HG02642 (cell line): ENCODE results near the gene NANOS3.

ENCODE experiments used
- ATAC-seq: cut with Tn5 transposase; IDR thresholded peaks from one replicate; pipeline ENCODE4 v1.9.1; 2021; ENCODE audit warnings: mild to moderate bottlenecking; ENCODE audit not compliant: unreplicated experiment, poor library complexity

The NANOS3 gene

DNA sequence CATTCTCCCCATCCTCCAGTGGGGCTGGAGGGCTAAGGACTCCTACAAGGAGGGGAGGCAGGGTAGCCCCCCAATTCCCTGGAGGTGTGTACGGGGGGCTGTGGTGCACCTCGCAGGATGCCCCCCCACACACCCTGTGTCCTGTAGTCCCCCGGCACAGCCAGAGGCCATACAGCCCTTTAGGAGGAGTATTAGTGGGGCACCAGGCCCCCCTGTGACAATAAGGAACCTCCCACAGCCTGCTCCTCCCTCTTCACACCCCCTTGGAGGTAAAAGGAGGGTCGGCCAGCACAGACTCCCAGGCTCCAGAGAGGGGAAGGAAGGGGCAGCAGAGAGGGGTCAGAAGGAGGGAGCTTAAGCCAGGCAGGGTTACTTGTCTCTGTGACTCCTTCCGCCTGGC, at the start of gene NANOS3:
TSS of gene NANOS3 (plus strand) at position 301 of the 400 bp plus-strand sequence. CDS start 115 bp downstream, outside the sequence.
- ATAC-seq = no peak

DNA sequence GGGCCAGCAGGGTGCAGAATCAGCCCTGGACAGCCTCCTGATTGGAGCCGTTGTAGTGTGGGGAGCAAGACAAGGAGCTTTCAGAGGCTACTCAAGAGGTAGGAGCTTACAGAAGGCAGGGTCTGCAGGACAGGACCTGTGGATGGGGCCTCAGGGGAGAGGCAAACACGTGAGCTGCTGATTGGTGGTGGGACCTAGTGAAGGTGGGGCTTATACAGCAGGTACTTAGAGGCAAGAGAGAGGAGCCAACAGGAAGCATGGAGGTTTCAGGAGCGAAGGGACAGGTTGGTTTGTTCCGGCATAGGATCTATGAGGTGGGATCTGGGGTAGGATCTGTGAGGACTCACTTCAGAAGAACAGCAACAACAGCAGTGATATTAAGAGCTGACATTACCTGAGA, 49.3 kb upstream of the NANOS3 start:
- ATAC-seq = no peak

DNA sequence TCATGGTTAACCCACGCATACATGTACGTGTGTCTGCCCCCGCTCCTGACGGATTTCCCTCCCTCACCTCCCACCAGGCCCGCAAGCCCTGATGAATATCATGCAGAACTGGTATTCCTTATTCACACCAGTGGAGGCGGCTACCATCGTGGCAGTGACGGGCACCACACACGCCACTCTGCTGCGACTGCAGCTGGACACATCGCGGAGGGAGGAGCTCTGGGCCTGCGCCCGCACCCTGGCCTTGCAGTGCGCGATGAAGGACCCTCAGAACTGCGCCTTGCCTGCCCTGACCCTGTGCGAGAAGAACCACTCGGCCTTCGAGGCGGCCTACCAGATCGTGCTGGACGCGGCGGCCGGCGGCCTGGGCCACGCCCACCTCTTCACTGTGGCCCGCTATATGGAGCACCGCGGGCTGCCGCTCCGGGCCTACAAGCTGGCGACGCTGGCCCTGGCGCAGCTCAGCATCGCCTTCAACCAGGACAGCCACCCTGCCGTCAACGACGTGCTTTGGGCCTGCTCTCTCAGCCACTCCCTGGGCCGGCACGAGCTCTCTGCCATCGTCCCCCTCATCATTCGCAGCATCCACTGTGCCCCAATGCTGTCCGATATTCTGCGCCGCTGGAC, 46.7 kb upstream of the NANOS3 start:
- ATAC-seq = no peak

DNA sequence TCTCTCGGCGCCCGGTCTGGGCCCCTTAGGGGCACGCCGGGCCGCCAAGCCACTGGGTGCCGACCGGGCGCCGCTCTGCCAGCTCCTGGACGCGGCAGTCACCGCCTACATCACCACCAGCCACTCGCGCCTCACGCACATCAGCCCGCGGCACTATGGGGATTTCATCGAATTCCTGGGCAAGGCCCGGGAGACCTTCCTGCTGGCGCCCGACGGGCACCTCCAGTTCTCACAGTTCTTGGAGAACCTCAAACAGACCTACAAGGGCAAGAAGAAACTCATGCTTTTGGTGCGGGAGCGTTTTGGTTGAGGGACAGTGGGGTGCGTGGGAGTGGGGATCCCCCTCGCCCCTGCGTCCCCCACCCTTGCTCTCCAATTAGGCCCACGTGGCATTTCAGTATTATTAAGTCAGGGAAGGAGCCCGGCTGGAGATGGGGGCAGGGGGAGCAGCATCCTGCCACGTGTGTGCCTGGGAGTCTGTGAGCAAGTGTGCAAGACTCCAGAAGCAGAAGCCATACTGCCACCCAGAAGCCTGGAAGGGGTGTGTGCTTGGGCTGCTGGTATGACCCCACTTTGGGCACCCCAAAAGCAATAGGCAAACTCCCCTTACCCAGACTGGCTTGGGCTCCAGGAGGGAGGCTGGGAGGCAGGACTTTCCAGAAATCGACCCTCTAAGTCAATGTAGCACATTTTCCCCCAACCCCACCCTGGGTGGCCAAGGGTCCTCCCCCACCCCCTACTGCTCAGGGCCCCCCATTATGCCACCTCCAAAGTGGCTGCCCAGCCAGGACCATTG, 46.0 kb upstream of the NANOS3 start:
- ATAC-seq = no peak

DNA sequence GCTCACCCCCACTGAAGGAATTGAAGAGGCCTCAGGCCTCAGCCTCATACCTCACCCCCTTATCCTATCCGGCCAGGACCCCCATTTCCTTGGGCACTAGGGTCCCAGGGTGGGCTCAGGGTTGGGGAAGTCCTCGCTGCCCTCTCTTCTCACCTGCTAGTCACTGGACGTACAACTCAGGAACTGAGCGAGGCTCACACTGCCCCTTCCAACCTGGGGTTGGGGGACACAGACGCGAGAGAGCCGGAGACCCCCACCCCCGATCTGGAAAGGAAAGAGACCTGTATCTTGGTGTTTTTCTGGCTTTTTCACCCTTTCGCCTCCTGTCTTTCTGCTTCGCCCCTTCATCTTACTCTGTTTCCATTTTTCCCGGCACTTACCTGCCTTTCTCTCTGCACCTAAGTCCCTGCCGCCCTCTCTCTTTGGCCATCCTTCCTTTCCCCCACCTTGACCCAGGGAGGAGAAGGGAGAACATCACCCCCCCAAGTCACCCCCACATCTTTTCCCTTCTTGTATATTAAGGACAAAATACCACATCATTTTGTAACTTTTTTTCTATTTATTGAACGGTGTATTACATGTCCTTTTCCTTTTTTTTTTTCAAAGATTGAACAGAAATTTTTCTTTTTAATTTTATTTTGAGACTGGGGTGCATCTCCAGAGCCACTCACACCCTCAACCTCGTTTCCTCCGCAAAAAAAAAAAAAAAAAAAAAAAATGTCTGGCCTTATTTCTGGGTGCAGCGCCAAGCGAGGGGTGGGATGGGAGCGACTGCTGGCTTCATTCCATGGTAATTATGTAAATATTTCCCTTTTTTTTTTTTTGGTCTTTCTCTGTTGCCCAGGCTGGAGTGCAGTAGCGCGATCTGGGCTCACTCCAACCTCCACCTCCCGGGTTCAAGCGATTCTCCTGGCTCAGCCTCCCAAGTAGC, 45.1 kb upstream of the NANOS3 start:
- no peak for ATAC-seq

DNA sequence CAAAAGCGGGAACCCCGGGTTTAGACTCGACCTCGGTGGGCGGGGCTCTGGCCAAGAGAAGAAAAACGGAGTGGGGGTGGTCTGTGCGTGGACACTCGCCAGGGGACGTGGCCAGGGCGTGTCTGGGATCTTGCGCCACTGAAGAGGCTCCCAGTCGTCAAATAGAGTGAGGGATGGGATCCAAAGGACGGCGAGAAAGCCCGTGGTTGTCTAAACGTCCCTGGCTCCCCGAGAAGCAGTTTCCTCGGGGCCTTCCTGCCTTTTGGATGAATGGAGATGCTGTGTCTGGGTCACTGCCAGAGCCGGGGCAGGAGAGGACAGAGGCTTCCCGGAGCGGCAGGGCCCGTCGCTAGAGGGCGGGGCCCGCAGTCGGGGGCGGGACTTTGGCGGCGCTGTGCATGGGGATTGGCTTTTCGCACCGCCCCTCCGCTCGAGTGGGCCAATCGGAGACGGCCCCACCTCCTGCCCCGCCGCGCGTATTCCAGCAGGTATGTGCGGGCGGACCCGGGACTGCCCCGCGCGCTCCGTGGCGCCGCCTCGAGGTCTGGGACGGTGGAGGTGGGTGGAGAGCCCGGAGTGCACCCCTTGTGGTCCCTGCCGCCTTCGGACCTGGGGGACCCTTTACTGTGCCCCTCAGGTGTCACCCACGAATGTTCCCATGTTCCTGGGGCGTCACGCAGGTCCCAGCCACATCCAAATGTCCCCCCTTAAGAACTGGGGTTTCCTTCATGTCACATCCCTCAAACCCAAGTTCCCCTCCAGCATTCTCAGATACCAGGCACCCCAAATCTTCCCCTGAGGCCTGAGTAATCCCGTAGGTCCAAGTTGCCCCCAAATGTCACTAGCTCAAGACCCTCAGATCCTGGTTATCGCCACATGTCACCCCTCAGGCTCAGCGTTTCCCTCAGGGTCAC, 43.3 kb upstream of the NANOS3 start:
- peak; percentile 83 for ATAC-seq

DNA sequence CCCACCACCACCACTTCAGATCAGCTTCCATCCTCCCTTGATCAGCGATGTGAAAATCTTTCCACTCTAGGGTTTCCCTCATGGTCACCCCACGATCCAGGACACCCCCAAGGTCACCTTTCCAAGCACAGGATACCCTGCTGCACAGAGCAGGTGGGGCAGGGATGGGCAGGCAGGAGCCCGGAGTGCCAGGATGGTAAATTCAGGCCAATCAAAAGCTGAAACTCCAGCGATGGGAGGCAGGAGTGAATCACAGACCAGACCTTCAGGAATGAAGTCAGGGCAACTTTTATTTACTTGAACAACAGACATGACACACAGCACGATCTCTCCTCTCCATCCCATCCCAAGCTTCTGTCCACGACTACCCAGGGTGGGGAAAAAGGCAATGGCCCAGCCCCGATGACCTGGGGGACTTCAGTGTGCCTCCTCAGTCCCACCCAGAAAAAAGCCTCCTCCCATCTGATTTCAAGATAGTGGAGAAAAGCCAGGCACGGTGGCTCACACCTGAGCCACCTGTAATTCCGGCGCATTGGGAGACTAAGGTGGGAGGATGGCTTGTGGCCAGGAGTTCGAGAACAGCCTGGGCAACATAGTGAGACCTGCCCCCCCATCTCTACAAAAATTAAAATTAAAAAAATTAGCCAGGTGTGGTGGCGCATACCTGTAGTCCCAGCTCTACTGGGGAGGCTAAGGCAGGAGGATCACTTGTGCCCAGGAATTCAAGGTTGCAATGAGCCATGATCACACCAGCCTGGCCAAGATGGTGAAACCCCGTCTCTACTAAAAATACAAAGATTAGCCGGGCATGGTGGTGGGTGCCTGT, 42.5 kb upstream of the NANOS3 start:
- no peak for ATAC-seq

DNA sequence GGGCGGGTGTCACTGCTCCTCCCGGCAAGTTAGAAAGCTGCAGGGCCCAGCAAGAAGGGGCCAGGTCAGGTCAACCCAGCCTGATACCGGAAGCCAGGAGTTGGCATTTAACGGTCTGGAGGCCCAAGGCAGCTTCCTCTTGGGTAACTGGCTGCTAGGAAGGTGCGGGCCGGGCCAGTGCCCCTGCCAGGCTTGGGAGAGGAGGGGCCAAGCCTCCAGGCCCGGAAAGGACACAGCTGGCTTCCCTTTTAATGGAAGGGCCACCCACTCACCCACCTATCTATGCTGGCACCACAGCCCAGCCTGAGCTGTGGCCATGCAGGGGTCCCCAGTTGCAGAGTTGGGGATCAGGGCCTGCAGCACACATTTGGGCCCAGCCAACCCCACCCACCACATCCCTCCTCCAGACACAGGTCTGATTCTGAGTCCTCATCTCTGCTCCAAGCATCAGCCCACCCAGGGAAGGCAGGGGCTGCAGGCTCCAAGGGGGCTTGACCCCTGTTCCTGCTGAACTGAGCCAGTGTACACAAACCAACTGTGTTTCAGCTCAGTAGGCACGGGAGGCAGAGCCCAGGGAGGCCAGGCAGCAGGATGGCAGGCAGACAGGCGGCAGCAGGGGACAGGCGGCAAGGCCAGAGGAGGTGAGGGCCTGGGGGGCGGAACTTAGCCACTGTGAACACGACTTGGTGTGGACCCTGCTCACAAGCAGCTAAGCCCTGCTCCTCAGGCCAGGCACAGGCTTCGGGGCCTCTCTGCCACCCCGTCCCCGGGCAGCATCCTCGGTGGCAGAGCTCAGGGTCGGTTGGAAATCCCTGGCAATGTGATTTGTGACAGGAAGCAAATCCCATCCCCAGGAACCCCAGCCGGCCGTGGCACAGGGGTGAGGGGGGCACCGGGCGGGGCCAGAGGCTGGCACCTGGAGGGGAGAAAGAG, 40.9 kb upstream of the NANOS3 start:
- ATAC-seq = no peak

DNA sequence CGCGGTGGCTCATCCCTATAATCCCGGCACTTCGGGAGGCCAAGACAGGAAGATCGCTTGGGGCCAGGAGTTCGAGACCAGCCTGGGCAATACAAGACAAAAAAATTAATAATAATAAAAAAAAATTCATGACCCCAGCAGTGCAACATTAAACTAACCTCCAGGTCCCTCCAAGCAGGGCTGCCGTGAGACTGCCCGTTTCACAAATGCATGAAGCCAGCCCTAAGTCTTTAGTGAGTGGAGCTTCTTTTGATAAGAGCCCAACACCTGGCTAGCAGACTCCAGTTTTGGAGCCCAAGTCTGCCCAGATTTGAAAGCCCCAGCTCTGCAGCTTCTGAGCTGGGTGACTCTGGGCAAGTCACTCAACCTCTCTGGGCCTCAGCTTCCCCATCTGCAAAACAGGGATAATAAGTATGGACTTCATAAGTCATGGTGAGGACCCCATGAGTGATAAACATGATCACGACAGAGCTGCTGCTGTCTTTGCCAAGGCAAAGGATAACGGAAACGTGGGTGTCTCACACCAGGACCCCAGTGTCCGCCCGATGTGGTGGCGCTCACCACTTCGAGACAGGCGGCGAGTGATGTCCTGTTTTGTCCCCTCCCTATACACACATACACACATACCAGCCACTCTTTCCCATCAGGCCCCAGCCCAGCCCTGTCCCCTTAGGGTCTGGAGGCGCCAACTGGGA, 38.4 kb upstream of the NANOS3 start:
- ATAC-seq = no peak

DNA sequence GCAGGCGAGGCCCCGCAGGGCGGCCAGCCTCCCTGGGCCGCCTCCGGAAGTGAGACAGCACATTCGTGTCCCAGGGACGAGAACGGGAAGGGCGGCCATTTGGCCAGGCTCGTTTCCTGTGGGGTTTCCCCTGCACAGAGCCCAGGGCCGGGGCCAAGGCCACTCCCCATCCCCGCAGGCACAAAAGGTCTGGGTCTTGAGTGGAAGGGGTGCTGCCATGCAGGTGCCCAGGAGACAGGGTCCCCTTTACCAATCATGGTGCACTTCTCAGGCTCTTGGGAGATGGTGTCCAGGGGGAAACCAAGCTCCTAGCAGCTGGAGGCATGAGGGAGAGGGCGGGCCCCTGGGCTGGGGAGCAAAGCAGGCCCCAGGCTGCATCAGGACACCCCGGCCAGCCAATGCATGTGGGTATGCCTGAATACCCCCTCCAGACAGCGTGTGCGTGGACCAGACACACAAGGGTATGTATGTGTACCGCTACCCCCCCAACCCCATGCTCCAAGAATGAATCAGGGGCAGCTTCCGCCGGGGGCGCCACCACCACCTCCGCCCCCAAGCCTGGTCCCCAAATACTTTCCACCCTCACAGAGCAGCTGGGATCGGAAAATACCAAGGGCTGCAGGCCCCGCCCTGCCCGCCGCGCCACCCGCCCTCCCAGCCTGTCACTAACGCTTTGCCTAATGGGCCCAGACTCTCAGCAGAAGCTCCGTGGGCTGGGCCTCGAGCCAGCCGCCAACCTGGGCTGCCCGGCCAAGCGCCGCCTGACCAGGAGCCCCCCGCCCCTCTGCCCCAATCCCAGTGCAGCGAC, 37.6 kb upstream of the NANOS3 start:
- peak; percentile 37 for ATAC-seq

DNA sequence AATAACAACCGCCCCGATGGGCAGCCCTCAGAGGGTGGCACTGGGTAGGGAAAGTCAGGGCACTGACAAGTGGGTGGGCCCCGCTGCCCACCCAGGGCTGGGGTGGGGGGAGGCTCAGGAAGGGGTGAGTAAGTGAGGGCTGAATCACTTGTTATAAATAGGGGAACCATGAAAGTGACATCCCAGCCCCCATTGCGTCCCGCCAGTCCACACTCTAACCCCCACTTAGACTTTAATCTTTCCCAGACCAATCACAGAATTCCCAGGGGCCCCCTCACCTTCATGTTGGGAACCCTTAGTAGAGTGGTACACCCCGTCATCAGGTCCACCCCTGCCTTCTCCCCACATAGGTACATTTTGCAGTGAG, 37.0 kb upstream of the NANOS3 start:
- ATAC-seq = no peak

DNA sequence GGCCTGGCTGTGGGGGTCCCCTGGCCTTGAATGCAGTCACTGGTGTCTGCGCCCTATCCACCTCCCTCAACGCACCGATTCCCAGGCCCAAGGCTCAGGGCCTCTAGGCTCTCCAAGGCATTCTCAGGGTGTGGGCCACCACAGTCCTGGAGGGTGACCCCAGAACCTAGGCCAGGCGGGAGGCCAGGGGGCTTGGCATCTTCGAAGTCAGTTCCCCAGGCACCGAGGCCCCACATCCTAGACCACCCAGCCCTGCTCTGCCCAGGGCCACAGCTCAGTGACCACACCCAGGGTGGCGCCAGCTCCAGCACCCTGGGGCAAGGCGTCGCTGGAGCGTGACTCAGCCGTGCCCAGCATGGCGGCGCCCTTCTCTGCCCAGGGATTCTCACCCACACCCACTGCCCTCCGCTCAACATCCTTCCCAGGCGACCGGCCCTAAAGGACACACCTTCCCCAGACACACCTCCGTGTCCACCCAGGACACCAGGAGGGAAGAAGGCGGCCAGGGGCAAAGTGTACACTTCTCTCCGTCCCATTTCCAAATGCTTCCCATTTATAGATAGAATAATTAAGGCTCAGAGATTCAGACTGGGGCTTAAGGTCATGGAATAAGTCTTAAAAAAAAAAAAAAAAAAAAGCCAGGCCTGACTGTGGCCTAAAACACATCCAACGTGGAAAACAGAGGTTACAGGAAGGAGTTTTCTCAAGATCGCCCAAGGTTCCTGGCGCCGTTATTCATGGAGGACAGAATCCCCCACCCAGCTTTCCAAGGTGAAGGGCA, 36.4 kb upstream of the NANOS3 start:
- no peak for ATAC-seq

DNA sequence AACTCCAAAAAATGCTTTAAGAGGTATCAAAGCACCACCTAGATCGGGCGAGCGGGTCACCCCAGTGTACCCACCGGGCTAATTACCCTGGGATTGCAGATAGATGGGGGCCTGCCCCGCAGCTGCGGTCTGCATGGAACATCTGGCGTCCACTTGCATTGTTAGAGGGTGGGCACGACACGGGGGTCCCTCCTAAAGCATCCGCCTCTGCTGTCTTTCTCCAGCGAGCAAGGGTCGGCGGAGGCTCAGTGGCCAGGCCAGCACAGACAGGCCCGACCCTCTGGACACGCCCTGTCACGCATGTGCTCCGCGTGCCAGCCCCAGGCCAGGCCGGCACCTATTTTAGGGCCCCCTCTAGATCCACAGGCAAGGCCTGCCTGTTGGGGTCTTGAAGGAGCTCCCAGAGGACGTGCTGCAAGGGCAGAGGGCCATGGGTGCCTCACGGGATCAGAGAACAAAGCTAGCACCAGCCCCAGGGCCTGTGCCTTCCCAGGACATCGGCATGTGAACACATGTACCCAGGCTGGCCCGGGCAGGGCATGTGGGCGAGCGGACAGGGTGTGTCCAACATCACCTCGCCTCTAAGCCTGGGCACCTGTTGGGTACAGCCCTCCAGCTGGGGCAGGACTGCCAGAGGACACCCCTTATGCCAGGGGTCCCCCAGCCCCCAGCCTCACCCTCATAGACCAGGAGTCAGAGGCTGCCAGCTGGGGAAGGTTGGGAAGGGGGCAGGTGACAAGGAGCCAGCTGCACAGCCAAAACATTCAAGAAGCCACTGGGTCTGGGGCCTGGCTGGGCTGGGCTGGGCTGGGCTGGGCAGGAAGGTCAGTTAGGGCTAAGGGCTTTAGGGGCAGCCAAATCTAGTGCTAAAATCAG, 35.6 kb upstream of the NANOS3 start:
- no peak for ATAC-seq

DNA sequence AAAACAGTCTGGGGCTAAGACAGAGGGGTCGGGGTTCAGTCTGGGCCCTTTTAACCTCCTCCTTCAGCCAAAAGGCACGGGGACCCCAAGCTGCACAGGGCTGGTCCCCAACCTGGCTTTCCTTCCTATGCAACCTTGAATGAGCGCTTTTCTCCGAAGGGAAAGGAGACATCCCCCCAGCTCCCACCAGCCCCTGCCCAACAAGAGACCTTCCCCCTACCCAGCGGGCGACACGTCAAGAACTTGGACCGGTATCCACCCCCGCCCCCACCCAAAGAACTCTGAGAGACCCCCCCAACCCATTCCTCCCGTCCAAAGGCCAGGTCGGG, 35.0 kb upstream of the NANOS3 start:
- ATAC-seq = no peak
